HUES48 (cell line): ENCODE results near the gene ADGRD1.
"Not testable (repeated sequence)": the region's sequence is repeated elsewhere in the genome, so short reads cannot be mapped to it uniquely, and the experiment has no call there.

ENCODE experiments used
- H3K27ac ChIP-seq: one replicate; pipeline ENCODE4 v1.7.0; 2013; ENCODE audit warnings: low read depth, low read length, inconsistent platforms
- H3K27me3 ChIP-seq: 2 replicates; pipeline ENCODE4 v1.6.1; 2013; ENCODE audit warnings: mild to moderate bottlenecking, low read length; ENCODE audit not compliant: control insufficient read depth, insufficient read depth
- H3K36me3 ChIP-seq: 2 replicates; pipeline ENCODE4 v1.6.1; 2013; ENCODE audit warnings: low read length; ENCODE audit not compliant: control insufficient read depth, insufficient read depth
- H3K4me1 ChIP-seq: 2 replicates; pipeline ENCODE4 v1.6.1; 2013; ENCODE audit warnings: mild to moderate bottlenecking, low read length; ENCODE audit not compliant: control insufficient read depth, insufficient read depth
- H3K4me3 ChIP-seq: 2 replicates; pipeline ENCODE4 v1.5.1; 2013; ENCODE audit warnings: mild to moderate bottlenecking, low read depth, low read length
- H3K9ac ChIP-seq: 2 replicates; pipeline ENCODE4 v1.6.1; 2013; ENCODE audit warnings: mild to moderate bottlenecking, low read depth, low read length, moderate library complexity
- H3K9me3 ChIP-seq: 2 replicates; pipeline ENCODE4 v1.6.1; 2013; ENCODE audit warnings: low read length; ENCODE audit not compliant: control insufficient read depth, insufficient read depth

The ADGRD1 gene

GRCh38 chr12:131070668-131071067, 117.0 kb downstream of the ADGRD1 start:
- not testable (repeated sequence) for H3K27me3 ChIP-seq, H3K9me3 ChIP-seq, H3K4me1 ChIP-seq, H3K4me3 ChIP-seq, H3K9ac ChIP-seq, H3K27ac ChIP-seq, H3K36me3 ChIP-seq

DNA sequence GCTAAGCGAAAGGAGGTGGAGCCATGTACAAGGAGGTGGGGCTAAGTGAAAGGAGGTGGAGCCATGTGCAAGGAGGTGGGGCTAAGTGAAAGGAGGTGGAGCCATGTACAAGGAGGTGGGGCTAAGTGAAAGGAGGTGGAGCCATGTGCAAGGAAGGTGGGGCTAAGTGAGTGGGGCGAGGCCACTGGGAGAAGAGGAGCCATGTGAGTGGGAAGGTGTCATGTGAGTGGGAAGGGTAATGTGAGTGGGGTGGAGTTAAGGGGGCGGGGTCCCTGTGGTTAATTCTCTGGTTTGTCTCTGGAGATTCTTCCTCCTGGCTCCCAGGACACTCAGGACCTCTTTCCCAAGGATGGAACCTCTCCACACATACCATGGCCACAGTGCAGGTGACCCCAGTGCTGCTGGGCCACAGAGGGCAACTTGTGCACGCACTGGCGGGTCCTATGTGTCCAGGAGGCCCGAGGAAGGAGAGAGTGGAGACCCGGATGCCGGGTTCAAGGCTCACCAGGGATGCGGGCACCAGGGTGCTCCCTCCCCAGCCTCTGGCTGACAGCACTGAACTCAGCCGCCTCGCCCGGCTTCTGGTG, 117.6 kb downstream of the ADGRD1 start:
- not testable (repeated sequence) for H3K4me1 ChIP-seq, H3K36me3 ChIP-seq, H3K4me3 ChIP-seq, H3K9ac ChIP-seq, H3K27ac ChIP-seq, H3K27me3 ChIP-seq, H3K9me3 ChIP-seq

- not testable (repeated sequence) for H3K4me1 ChIP-seq, H3K27ac ChIP-seq, H3K36me3 ChIP-seq, H3K4me3 ChIP-seq, H3K27me3 ChIP-seq, H3K9ac ChIP-seq, H3K9me3 ChIP-seq
These were observed 118.2 kb downstream of the ADGRD1 start for GRCh38 chr12:131071950-131072349.

- H3K36me3 ChIP-seq, result no peaks in the 10 kb centered on the region
- H3K27me3 ChIP-seq, result no peaks in the 10 kb centered on the region
- H3K9ac ChIP-seq, result no peak overlapping the region
- no peaks in the 10 kb centered on the region for H3K4me1 ChIP-seq
- no peak overlapping the region for H3K27ac ChIP-seq
- no peaks in the 10 kb centered on the region for H3K9me3 ChIP-seq
- H3K4me3 ChIP-seq, result no peak overlapping the region
These were observed 118.9 kb downstream of the ADGRD1 start for GRCh38 chr12:131072451-131073230.

DNA sequence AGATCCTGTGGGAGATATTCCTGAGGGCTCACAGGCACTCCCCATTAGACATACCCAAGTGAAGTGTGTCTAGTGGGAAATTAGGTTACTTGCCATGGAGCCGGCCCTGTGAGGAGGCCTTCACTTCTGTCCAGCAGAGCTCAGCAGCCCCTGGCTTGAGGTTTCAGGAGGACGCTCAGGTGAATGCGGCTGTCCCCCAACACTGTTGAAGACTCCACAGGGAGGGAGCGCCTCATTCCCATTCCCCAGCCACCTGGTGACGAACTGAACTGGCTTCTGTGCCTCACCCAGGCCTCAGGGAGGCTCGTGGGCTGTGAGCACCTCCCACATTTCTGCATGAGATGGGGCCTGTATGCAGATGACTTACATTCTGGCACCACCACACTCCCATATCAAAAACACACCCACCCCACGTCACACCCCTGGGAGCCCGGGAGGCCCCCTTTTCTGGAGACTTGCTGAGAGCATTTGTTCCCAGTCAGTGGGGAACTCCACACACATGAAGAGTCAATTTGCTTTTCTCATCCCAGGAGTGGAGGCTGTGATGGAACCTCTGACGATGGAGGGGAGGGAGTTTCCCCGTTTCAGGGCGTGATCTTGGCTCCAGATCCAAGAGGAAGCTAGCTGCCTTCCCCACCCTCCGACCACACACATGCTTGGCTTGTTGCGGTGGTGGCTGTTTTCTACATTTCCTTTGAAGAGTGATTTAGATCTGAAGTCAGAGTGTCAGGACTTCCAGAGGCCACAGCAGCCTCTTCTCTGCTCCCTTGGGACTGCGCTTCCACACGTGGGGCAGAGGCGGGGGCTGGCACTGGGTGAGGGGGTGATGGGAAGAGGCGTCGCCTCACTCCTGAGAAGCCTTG, 120.7 kb downstream of the ADGRD1 start:
- H3K27me3 ChIP-seq, result no peaks in the 10 kb centered on the region
- no peaks in the 10 kb centered on the region for H3K4me1 ChIP-seq
- no peaks in the 10 kb centered on the region for H3K36me3 ChIP-seq
- H3K4me3 ChIP-seq, result no peak overlapping the region
- no peaks in the 10 kb centered on the region for H3K9me3 ChIP-seq
- no peak overlapping the region for H3K27ac ChIP-seq
- no peak overlapping the region for H3K9ac ChIP-seq

- no peak overlapping the region for H3K9ac ChIP-seq
- H3K27me3 ChIP-seq, result no peaks in the 10 kb centered on the region
- H3K9me3 ChIP-seq, result no peaks in the 10 kb centered on the region
- no peaks in the 10 kb centered on the region for H3K4me1 ChIP-seq
- H3K27ac ChIP-seq, result no peak overlapping the region
- no peak overlapping the region for H3K4me3 ChIP-seq
- H3K36me3 ChIP-seq, result no peaks in the 10 kb centered on the region
These were observed 121.5 kb downstream of the ADGRD1 start for GRCh38 chr12:131075194-131075593.

- Histone ChIP-seq H3K27ac (no peak overlapping the region), H3K9me3 (no peaks in the 10 kb centered on the region), H3K9ac (no peak overlapping the region)
These were observed 121.9 kb downstream of the ADGRD1 start for GRCh38 chr12:131075611-131076010.

GRCh38 chr12:131076296-131076695, 122.6 kb downstream of the ADGRD1 start:
- H3K4me1 ChIP-seq, result no peaks in the 10 kb centered on the region
- no peak overlapping the region for H3K9ac ChIP-seq
- no peak overlapping the region for H3K4me3 ChIP-seq
- no peaks in the 10 kb centered on the region for H3K36me3 ChIP-seq
- H3K9me3 ChIP-seq, result no peaks in the 10 kb centered on the region
- H3K27ac ChIP-seq, result no peak overlapping the region
- H3K27me3 ChIP-seq, result no peaks in the 10 kb centered on the region

More at GRCh38 chr12:131075611-131076010, 121.9 kb downstream of the ADGRD1 start:
- Histone ChIP-seq H3K27me3 (no peaks in the 10 kb centered on the region), H3K4me1 (no peaks in the 10 kb centered on the region), H3K4me3 (no peak overlapping the region), H3K36me3 (no peaks in the 10 kb centered on the region)

DNA sequence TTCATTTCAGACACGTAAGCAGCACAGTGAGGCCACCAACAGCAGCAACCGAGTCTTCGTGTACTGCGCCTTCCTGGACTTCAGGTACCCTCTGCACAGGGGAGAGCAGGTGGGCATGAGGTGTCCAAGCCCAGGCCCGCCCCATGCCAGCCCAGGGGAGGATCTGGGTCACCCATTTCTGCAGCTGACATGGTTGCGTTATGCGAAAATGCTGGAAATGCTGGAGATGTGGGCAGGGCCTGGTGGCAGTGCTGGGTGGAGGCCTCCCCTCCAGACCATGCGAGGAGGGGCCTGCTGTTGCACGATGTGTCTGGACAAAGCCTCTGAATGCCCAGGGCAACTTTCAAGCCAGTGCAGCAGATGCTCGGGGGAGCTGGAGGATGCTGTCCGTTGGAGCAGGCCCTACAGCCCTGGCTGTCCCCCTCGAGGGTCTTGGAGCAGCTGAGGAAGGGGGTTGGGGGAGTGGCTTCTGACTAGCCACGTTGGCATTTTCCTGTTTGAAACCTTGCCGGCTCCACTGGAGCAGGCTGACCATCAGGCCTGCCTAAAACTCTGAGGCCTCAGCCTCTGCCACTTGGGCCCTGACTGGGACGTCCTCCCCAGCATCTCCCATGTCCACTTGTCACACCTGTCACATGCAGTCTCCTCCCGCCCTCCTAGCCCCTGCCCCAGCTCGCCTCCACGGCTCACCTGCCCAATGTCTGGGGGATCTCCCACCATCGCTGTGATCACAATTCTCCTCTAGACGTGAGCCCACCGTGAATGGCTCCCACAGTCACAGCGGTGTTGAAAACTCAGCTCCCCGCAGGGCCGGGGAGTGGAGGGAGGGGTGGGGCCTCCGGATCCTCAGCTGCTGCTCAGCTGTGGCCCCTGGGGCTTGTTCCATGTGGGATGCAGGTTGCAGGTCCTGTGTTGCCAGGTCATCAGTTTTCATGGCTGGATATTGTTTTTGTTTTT, 123.4 kb downstream of the ADGRD1 start:
- Histone ChIP-seq H3K4me3 (no peak overlapping the region), H3K27me3 (no peaks in the 10 kb centered on the region)

GRCh38 chr12:131077931-131078391, 124.3 kb downstream of the ADGRD1 start:
- no peaks in the 10 kb centered on the region for H3K27me3 ChIP-seq

More for the DNA sequence above, 123.4 kb downstream of the ADGRD1 start:
- Histone ChIP-seq H3K9me3 (no peaks in the 10 kb centered on the region), H3K4me1 (no peaks in the 10 kb centered on the region), H3K27ac (no peak overlapping the region), H3K9ac (no peak overlapping the region), H3K36me3 (no peaks in the 10 kb centered on the region)

More at GRCh38 chr12:131077931-131078391, 124.3 kb downstream of the ADGRD1 start:
- Histone ChIP-seq H3K9me3 (no peaks in the 10 kb centered on the region), H3K36me3 (no peaks in the 10 kb centered on the region), H3K9ac (no peak overlapping the region), H3K4me3 (no peak overlapping the region), H3K4me1 (no peaks in the 10 kb centered on the region), H3K27ac (no peak overlapping the region)
